Right cardiac atrium (tissue), 5 donors: Measurements from ENCODE around the gene CCND2. TPM values are rescaled to one million over a fixed set of nuclear protein-coding genes. Genes with fewer than 3 reads are reported as not detected.

Experiments
- ATAC-seq, 2 donors: fragments of 200-7000 bp; cut with Tn5 transposase; one replicate each; pipeline versions ENCODE4 v1.8.0 to v1.9.1; 2020; ENCODE audit warnings: moderate library complexity in 2 of 2, mild to moderate bottlenecking in 1 of 2
- DNase-seq, 3 donors: peaks; one replicate each; pipeline ENCODE4 v3.0.0-alpha.2; 2020
- H3K27ac ChIP-seq: one replicate; pipeline ENCODE4 v1.5.1; 2013; ENCODE audit warnings: mild to moderate bottlenecking, low read length, control low read depth, moderate library complexity
- H3K27me3 ChIP-seq: one replicate; pipeline ENCODE4 v1.6.1; 2013; ENCODE audit not compliant: control insufficient read depth, insufficient read depth
- H3K4me1 ChIP-seq: one replicate; pipeline ENCODE4 v1.6.1; 2013; ENCODE audit warnings: low read length; ENCODE audit not compliant: control insufficient read depth, insufficient read depth
- H3K4me3 ChIP-seq: one replicate; pipeline ENCODE4 v1.5.1; 2013; ENCODE audit warnings: low read length, control low read depth
- H3K9me3 ChIP-seq: one replicate; pipeline ENCODE4 v1.6.1; 2013; ENCODE audit warnings: low read length; ENCODE audit not compliant: control insufficient read depth
- WGBS: extraction: QIAGEN DNeasy Blood & Tissue Kit; methylation state at CpG from one replicate; pipeline ENCODE4 v1.1.7; 2013; 5-methylcytosine and 5-hydroxymethylcytosine counted together
- intact Hi-C, 4 donors: fragments of 100-400 bp; cut with DNase I; formaldehyde crosslinking; loops; one replicate each; pipeline versions ENCODE4 v1.11.0 to v1.14.0; 2022 to 2023
- polyA plus RNA-seq: library from polyadenylated mRNA; stranded (reverse); fragments of 200-250 nt; gene quantifications from one replicate; pipeline ENCODE4 v1.2.3, GENCODE V29; 2013
- total RNA-seq, 4 donors: library from RNA; stranded (reverse); fragmentation: NEBNext Ultra II Directional; extraction: Animal tissue kit (Norgen Biotek cat#: 25700); gene quantifications; one replicate each; pipeline ENCODE4 v1.2.1, GENCODE V29; 2021
- donor health status: healthy with polysubstance abuse.
- donor health status: DM: no; HTN: yes; CAD: no.
- donor health status: DM: no; HTN: no; CAD: no.
- donor health status: DM: no; HTN: yes; CAD: no; lungs with severe emphysema.
- donor health status: DM: yes; HTN: yes; CAD: no.

The CCND2 gene
- total and polyA plus RNA-seq, 5 donors = 44.3 to 255 (median 211) TPM

GRCh38 chr12:4256043-4256826 lies 17.3 kb upstream of the CCND2 start:
- H3K9me3 ChIP-seq = no peaks in the 10 kb centered on the region
- no peak for DNase-seq
- WGBS = 96% methylated on average over 2 of the region's 2 CpGs
- H3K27me3 ChIP-seq = no peaks in the 10 kb centered on the region
- no peak for ATAC-seq
- H3K4me1 ChIP-seq = peaks cover 2% of the 10 kb centered on the region
- intact Hi-C loops = no loop called here
- no peak overlapping the region for H3K4me3 ChIP-seq
- H3K27ac ChIP-seq = no peak overlapping the region

DNA sequence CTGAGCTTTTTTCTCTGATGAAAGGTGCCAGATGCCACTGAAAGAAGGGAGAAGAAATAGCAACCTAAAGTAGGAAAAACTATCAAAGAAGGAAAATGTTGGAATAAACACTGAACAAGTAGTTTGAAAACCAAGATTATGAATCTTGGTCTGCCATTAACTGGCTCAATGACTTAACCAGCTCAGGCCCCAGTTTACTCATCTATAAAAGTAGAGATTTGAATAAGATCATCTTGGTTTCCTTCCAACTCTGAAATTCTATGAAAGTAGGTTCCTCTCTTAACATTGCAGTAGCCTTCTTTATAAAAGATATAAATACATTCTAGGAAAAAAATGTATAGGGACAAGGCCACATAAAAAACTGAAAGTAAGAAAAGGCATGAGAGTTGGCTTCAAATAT lies 16.1 kb upstream of the CCND2 start:
- H3K9me3 ChIP-seq = no peaks in the 10 kb centered on the region
- no peak overlapping the region for H3K27ac ChIP-seq
- peaks cover 2% of the 10 kb centered on the region for H3K4me1 ChIP-seq
- H3K27me3 ChIP-seq = no peaks in the 10 kb centered on the region
- no peak overlapping the region for H3K4me3 ChIP-seq
- intact Hi-C loops = no loop called here
- no peak for DNase-seq
- ATAC-seq = no peak

- no peak overlapping the region for H3K4me3 ChIP-seq
- DNase-seq (no peak), ATAC-seq (no peak)
- H3K27me3 ChIP-seq = no peaks in the 10 kb centered on the region
- H3K4me1 ChIP-seq = no peaks in the 10 kb centered on the region
- intact Hi-C loops = no loop called here
- no peaks in the 10 kb centered on the region for H3K9me3 ChIP-seq
- 95% methylated on average over 1 of the region's 1 CpG for WGBS
- no peak overlapping the region for H3K27ac ChIP-seq
Observed at GRCh38 chr12:4259099-4259498, 14.5 kb upstream of the CCND2 start.

DNA sequence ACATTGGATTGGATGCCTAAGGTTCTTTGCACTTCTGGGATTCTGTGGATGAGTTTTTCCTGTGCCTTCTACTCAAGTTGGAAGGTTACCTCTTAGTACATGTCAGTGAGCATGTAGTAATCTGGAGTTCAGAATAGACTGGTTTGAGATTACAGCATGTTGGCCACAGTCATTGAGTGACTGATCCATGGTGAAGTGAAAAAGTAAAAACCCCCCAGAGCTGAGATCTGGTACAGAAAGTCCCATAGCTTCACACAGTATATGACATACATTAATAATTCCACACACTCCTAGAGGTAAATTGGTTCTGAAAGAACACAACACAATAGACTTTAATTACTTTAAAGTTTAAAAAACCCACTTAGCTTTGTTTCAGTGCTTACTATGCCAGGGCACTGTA lies 11.9 kb upstream of the CCND2 start:
- intact Hi-C loops = loop anchor here in 1 of 4 donors (10.0 kb wide), 1 partner anchor 117 kb away; no protein-coding TSS in a partner anchor
- Histone ChIP-seq H3K27ac (no peak overlapping the region), H3K9me3 (no peaks in the 10 kb centered on the region), H3K4me3 (no peak overlapping the region), H3K27me3 (no peaks in the 10 kb centered on the region), H3K4me1 (no peaks in the 10 kb centered on the region)
- no peak for ATAC-seq
- no peak for DNase-seq

DNA sequence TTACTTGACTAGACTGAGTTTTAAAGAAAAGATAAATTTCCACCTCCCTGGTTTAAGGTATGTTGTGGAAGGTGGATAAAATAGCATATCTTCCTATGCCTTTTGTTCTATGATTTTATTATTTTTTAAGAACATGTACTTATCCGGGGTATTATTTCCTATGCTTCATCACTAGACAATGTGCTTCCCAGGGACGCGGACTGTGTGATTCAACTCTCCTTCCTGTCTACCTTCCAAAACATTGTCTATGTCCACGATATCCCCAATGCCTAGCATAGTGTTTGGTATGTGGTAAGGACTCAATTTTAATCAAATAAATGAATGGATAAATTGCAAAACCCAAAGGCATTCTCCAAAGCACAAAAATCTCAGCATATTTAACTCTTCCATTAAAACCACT lies 8.3 kb upstream of the CCND2 start:
- H3K4me1 ChIP-seq = no peaks in the 10 kb centered on the region
- 61% methylated on average over 4 of the region's 4 CpGs for WGBS
- intact Hi-C loops = loop anchor here in 1 of 4 donors (10.0 kb wide), 1 partner anchor 120 kb away; no protein-coding TSS in a partner anchor
- DNase-seq (no peak), ATAC-seq (no peak)
- H3K27ac ChIP-seq = no peak overlapping the region
- no peak overlapping the region for H3K4me3 ChIP-seq
- H3K9me3 ChIP-seq = no peaks in the 10 kb centered on the region
- no peaks in the 10 kb centered on the region for H3K27me3 ChIP-seq

DNA sequence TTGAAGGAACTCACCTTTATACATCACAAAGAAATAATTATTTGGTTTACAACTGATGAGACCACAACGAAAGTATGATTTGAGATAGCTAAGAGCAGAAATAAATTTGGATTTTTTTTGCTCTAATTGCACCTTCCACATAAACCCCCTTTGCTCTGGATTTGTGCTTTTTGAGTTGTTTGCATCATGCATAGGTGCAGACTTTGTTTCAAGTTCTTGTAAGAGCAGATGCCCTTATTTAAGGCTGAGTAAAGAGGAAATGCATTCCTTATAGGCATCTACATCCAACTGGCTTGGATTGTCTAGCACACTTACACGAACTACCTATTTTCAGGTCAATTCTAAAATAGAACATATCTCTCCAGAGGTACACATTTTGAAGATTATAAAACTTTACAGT lies 6.6 kb upstream of the CCND2 start:
- 90% methylated on average over 2 of the region's 2 CpGs for WGBS
- no peaks in the 10 kb centered on the region for H3K4me1 ChIP-seq
- no peaks in the 10 kb centered on the region for H3K9me3 ChIP-seq
- no peak overlapping the region for H3K4me3 ChIP-seq
- H3K27ac ChIP-seq = no peak overlapping the region
- intact Hi-C loops = loop anchor here in 1 of 4 donors (10.0 kb wide), 1 partner anchor 122 kb away; no protein-coding TSS in a partner anchor
- DNase-seq (no peak), ATAC-seq (no peak)
- no peaks in the 10 kb centered on the region for H3K27me3 ChIP-seq

- no peak overlapping the region for H3K27ac ChIP-seq
- 72% methylated on average over 2 of the region's 2 CpGs for WGBS
- intact Hi-C loops = loop anchor here in 1 of 4 donors (10.0 kb wide), 1 partner anchor 123 kb away; no protein-coding TSS in a partner anchor
Observed at GRCh38 chr12:4267704-4268328, 5.7 kb upstream of the CCND2 start.

DNA sequence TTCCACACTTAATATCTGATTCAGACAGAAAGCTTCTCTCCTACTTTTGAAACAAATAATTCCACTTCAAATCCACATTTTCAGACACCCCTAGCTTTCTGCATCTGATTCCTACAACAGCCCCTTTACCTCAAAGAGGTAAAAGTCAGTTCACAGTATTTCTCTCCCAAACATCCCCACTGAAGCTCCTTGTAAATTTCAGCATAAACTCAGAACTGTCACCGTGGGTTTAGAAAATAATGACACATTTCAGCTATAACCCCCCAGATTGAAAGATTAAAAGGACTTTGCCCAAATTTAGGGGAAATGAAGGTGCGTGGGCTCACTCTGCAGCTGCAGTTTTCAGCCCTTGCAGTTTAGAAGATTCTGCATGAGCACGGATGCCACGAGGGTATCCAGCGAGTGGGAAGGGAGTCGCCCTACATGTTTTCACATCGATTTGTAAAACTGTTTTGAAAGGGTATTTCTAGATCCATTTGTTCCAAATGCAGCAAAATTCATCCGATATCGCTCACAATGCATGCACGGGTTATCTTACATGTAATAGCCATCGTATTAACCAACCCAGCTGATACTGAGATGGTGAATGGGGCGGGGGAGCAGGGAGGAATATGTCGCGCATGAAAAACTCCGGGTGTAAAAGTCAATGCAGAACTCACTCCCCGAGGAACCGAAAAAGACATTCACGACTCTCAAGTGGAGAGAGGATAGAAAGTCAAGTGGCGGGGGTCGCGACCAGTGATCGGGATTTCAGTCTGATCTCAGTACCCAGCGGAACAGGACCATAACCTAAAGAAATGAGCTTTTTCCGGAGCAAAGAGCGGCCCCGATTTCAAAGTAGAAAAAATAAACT lies 5.0 kb upstream of the CCND2 start:
- Histone ChIP-seq H3K27me3 (no peaks in the 10 kb centered on the region), H3K4me1 (peaks cover 4% of the 10 kb centered on the region), H3K9me3 (no peaks in the 10 kb centered on the region), H3K4me3 (peak overlapping the region; percentile 75), H3K27ac (peak overlapping the region; percentile 65)
- 3% methylated on average over 26 of the region's 26 CpGs for WGBS
- no peak for ATAC-seq
- no peak for DNase-seq
- intact Hi-C loops = loop anchor here in 1 of 4 donors (10.0 kb wide), 1 partner anchor 124 kb away; no protein-coding TSS in a partner anchor

More at GRCh38 chr12:4267704-4268328, 5.7 kb upstream of the CCND2 start:
- Histone ChIP-seq H3K27me3 (no peaks in the 10 kb centered on the region), H3K4me1 (peaks cover 4% of the 10 kb centered on the region), H3K9me3 (no peaks in the 10 kb centered on the region), H3K4me3 (no peak overlapping the region)
- DNase-seq (no peak), ATAC-seq (no peak)

GRCh38 chr12:4269279-4269991 lies 4.1 kb upstream of the CCND2 start:
- Histone ChIP-seq H3K4me1 (peaks cover 4% of the 10 kb centered on the region), H3K4me3 (peak overlapping the region; percentile 75), H3K27me3 (no peaks in the 10 kb centered on the region), H3K27ac (peak overlapping the region; percentile 62), H3K9me3 (no peaks in the 10 kb centered on the region)
- intact Hi-C loops = loop anchor here in 1 of 4 donors (10.0 kb wide), 1 partner anchor 125 kb away; no protein-coding TSS in a partner anchor
- ATAC-seq (peak; percentile 42 to 55), DNase-seq (peak; percentile 88 to 94 (median 93))
- under 1% methylated on average over 73 of the region's 73 CpGs for WGBS
